Activated T-helper 1 cell treated with anti-CD3 and anti-CD28 coated beads, Interleukin-2, amount 50 U/mL, for 16 hours (primary cell): ENCODE data around the gene TRIP6.
"Not testable (repeated sequence)": the region's sequence is repeated elsewhere in the genome, so short reads cannot be mapped to it uniquely, and the experiment has no call there.

ENCODE experiments used
- DNase-seq, 2 donors: peaks; one replicate each; pipeline ENCODE4 v3.0.0-alpha.2; 2020; ENCODE audit warnings: low read depth in 1 of 2, low spot score in 1 of 2

TRIP6 gene

GRCh38 chr7:100910443-100910842 is 43.3 kb downstream of the TRIP6 start:
- not testable (repeated sequence) for DNase-seq

GRCh38 chr7:100911484-100911883 is 44.3 kb downstream of the TRIP6 start:
- DNase-seq, result no peak

GRCh38 chr7:100914208-100914878 is 47.2 kb downstream of the TRIP6 start:
- no peak for DNase-seq

GRCh38 chr7:100914879-100915447 is 47.8 kb downstream of the TRIP6 start:
- DNase-seq, result no peak

GRCh38 chr7:100919335-100919734 is 52.1 kb downstream of the TRIP6 start:
- not testable (repeated sequence) for DNase-seq

- not testable (repeated sequence) for DNase-seq
Observed at GRCh38 chr7:100919779-100920437, 52.7 kb downstream of the TRIP6 start.

- no peak for DNase-seq
Observed at GRCh38 chr7:100921039-100921438, 53.9 kb downstream of the TRIP6 start.
